ENCODE measurements around the gene NDRG3.
A peak's percentile ranks its signal among the peaks of the same experiment; 100 is the strongest.

Gene NDRG3
- total RNA-seq = 50.2 to 65.3 reads per million in 2 donors

DNA sequence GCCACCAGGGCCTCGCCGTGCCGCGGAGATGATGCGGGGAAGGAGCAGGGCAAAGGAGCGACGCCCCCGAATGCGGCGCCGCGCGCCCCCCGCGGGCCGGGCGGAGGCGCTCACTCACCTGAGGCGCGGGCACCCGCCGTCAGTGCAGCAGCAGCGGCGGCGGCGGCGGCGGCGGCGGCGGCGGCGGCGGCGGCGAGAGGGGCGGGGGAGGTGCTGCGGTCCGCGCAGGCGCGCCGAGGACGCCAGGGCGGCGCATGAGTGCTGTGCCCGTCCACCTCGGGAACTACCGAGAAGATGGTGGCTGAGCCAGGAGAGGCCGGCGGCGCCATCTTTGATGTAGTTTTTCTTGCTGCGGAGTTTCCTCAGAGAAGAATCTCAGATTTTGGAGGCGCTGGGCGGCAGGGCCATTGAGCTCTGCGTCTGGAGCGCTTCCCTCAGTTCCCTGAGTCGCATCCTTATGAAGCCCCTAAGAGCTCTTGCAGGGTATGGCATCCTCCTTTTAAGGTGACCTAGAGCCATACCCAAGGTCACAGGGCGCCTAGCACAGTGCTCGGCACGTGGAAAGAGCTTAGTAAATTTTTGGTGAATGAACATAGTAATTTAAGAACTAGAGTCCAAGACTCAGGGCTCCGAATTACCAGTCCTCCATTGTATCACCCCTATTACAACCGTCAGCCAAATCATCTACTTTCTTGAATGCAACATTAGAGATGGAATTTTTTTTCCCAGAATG is at the start of gene NDRG3:
TSS of gene NDRG3 (minus strand) at position 164 of the 733 bp plus-strand sequence. CDS start 24,355 bp downstream, outside the sequence.
- DNase-seq = peak; percentile 83

GRCh38 chr20:36794116-36794474 is 48.2 kb upstream of the NDRG3 start:
- no peak for DNase-seq

- DNase-seq = no peak
Measured at GRCh38 chr20:36793294-36794115, 47.6 kb upstream of the NDRG3 start.

GRCh38 chr20:36792422-36792821 is 46.5 kb upstream of the NDRG3 start:
- no peak for DNase-seq

GRCh38 chr20:36791862-36792261 is 46.0 kb upstream of the NDRG3 start:
- no peak for DNase-seq

DNA sequence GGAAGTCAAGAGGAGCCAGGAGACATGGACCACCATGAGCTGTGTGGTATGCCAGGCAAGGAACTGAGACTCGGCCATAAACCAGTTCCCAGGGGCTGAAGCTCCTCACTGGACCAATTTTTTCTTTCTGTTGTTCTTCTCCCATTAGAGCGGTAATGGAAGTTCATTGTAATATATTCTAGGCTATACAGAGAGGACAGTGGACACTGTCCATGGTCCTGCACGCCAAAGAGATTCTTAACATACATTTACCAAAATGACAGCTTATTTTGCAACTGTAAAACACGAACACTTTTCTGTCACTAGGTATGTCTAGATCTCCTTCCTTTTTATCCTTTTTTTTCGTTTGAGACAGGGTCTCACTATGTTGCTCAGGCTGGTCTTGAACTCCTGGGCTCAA is 40.8 kb upstream of the NDRG3 start:
- DNase-seq = no peak

GRCh38 chr20:36786246-36786645 is 40.4 kb upstream of the NDRG3 start:
- DNase-seq = no peak

DNA sequence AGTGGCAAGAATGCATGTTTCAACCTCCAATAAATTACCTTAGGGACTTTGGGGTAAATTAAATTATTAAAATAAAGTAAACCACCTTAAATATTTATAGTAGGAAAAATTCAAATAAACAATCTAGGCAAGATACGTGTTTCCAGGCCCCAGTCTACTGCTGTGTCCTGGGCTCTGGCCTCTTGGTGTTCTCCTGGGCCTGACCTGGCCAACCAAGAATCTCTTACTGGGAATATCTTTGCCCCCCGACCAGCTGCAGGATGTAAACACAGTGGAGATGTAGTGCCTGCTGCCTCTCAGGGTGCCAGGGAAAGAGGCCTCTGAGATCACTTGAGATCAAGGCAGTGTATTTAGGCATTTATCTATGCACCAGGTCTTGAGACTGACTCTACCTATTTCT is 39.4 kb upstream of the NDRG3 start:
- no peak for DNase-seq

DNA sequence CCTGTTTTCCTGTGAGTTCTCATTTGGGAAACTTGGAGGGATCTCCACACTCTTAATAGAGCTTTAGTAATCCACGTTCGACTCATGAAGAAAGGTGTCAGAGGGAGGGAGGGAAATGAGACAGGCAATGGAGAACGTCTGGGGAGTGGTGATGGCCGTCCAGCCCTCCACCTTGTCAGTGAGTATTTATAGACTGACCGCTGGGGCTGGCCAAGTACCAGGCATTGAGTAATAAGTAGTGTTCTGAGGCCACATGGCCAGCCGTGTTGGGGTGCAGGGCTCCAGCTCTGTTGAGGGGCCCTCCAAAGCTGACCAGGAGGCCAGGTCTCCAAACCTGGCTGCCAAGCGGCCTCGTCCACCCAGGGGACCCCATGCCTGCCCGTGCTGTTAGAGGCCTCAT is 39.0 kb upstream of the NDRG3 start:
- no peak for DNase-seq

- DNase-seq = no peak
Measured at GRCh38 chr20:36784116-36784515, 38.2 kb upstream of the NDRG3 start.

DNA sequence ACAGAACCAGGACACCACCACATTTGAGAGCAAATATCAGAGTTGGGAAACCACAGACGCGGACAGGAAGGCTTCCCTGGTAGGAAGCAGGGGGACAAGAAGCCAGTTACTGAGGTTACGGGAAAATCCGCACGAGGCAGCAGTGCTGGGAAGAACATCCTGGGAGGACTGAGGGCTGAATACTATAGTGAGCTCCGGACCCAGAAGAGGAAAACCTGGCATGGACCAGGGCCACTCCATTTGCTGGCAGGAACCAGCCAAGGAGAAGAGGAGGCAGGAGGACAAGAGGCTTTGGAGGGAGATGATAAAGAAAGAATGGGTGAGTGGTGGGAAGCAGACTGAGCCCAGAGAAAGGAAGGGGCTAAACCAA is 33.8 kb upstream of the NDRG3 start:
- no peak for DNase-seq

GRCh38 chr20:36778831-36779655 is 33.2 kb upstream of the NDRG3 start:
- DNase-seq = no peak

DNA sequence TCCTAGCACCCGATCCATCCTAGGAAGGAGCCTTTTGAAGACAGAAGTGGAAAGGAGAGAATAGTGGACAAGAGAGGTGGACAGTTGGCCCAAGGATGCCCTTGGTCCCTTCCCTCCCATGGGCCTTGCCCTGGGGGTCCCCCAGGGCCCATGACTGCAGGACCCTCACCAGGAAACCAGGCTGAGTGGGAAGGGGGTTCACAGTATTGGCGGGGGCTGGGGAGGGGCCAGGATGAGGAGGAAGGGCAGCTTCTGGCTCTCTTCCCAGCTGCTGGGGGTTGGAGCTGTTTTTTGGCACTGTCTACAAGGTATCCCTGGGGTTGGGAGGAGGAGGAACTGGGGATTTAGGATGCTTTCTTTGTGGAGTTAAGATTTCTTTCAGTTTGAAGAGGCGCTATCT is 31.7 kb upstream of the NDRG3 start:
- DNase-seq = no peak

DNA sequence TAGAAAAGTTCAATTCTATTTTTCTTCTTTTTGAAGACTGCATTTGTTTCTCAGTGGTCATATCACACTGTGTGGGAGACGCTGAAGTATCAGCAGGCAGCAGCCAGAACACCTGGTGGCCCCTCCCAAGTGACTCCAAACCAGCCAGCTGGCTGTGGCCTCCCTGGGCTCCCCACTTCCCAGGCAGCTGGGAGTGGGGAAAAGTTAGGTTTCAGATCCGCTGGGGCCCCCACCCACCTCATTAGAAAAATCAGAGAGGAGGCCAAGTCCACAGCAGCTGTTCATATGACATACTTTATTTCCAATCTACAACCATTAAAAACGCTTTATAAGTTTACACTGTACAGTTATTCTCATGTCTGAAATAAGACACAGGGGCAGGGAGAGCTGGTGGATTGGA is 31.3 kb upstream of the NDRG3 start:
- DNase-seq = no peak

DNA sequence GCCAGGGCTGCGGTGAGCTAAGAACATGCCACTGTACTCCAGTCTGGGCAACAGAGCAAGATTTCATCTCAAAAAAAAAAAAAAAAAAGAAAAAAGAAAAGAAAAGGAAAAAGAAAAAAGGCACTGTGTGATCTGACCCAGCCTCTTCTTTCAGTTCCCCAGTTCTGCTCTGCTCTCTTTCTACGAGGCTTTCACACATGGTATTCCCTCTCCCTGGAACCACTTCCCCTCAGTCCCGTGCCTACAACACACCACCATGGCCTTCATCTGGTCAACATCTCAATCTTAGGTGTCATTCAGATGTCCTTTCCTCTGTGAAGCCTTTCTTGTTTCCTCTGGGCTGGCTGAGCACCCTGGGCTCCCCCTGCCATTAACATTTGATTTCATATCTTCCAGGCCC is 29.9 kb upstream of the NDRG3 start:
- no peak for DNase-seq

GRCh38 chr20:36775196-36775595 is 29.3 kb upstream of the NDRG3 start:
- DNase-seq = no peak

DNA sequence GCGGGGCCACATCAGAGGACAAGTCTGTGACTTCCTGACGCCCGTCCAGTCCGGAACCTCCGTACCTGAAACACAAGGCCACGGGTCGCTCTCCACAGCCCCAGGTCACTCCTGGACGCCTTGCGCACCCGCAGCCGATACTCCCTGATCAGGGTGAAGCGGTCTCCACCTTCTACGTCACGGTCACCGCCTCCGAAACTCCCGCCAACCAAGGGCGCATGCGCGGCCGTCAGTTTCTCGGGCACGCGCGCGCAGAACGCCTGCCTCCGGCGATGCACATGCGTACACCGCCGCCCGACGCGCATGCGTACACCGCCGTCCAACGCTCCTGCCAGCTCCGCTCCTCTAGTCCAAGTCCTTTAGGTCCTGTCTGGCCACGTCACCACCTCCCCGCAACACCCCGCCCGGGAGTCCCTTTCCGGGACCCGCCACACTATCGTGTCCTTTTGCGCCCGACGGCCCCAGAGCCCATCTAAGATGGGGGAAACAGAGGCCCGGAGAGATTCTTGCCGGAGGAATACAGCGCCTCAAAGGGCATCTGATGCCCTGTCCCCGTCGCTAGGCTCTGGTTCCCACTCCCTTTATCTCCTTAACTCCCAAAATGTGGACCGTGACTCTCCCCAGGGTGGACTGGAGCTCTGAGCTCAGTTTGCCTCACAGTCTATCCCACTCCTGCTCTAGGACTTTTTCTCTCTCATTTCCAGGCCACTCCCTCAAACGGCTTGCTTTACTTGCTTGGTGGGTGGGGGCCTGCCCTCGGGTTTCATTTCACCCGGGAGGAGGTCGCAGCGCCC is 27.9 kb upstream of the NDRG3 start, which contains the start of gene DSN1:
TSS of gene DSN1 (minus strand) at position 167 of the 794 bp plus-strand sequence. CDS start 2,305 bp downstream, outside the sequence.
- DNase-seq = peak; percentile 98

DNA sequence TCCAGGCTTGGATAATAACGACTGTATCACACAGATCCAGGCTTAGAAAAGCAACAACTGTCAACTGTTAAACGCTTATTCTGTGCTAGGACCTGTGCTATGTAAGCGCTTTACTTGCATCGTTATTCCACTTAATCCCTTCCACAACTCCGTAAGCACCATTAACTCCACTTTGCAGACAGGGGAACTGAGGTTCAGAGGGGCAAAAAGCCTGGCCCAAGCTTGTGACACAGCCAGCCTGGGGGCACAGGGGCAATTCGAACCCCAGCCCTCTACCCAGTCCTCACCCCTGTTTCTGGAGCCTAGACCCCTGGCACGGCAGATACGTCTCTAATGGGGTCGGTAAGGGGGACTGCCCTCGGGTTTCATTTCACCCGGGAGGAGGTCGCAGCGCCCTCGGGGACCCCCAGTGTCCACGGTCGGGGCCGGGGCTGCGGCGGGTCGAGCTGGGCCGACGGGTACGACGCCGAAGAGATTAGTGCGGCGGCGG is 27.3 kb upstream of the NDRG3 start:
- DNase-seq = no peak

DNA sequence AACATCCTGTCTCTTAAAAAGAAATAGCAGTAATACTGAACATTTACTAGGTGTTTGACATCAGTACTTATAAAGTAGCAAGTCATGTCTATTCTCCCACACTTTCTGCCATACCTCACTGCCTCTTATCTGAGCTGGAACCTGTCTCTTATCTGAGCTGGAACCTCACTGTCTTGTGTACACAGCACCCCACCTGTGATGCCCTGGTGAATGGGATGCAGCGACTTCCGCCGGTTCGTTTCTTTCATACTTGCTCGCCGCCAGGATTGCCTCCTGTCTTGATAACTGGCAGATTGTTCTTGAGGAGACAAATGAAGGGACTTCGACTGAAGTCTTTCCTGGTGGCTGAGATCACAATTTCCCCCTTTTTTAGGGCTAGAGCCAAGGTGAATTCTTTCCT is 24.8 kb upstream of the NDRG3 start:
- no peak for DNase-seq

DNA sequence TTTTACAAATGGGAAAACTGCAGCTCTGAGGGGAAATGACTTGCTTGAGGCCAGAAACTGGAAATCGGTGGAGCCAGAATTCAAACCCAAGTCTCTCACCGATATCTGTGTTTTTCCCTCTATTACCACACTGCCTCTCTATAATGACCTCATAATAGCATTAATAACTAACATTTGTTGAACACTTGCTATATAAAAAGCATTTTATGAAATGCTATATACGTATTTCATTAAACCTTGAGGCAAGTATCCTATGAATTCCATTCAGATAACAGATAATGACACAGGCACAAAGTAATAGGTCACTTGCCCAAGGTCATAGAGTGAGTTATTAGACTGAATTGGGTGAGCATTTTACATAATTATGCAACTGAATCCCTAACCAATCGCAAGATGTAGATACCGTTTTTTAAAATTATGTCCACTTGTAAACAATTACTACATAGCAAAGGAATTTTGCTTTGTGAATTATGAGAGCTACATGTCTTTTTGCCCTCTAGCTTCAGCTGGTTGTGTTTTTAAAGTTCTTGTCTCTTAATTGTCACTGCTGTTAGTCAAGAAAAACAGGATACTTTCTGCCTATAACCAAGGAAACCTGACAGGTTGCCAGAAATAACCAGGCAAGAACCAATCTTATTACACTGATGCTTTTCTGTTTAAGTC is 23.0 kb upstream of the NDRG3 start:
- DNase-seq = no peak

- no peak for DNase-seq
Measured at GRCh38 chr20:36761125-36761524, 15.2 kb upstream of the NDRG3 start.

- no peak for DNase-seq
Measured at GRCh38 chr20:36760647-36761046, 14.8 kb upstream of the NDRG3 start.
